Measurements from ENCODE around the gene SCD5.

Gene SCD5

GRCh38 chr4:82583897-82584587, 214.6 kb downstream of the SCD5 start:
- DNase-seq: no peak

- DNase-seq: no peak
These were observed 218.7 kb downstream of the SCD5 start for GRCh38 chr4:82579932-82580331.

Data from NCI-H1105 (cell line).